Keratinocyte (primary cell): Measurements from ENCODE around the gene WFS1. TPM values are rescaled to one million over a fixed set of nuclear protein-coding genes. Genes with fewer than 3 reads are reported as not detected.

ENCODE experiments used
- DNase-seq: peaks from one replicate; pipeline ENCODE4 v3.0.0-alpha.2; 2011; ENCODE audit warnings: low read depth, missing footprints, low spot score
- FAIRE-seq: peaks from 2 replicates; lab custom pipeline; 2011; peaks lifted over from hg19 to GRCh38; lab: Jason Lieb, UNC
- H2AFZ ChIP-seq: 2 replicates; pipeline ENCODE4 v1.6.0; 2012; ENCODE audit warnings: low read length, control low read depth, inconsistent platforms; ENCODE audit not compliant: control insufficient read depth
- H3K27ac ChIP-seq: 2 replicates; pipeline ENCODE4 v1.5.1; 2011; ENCODE audit warnings: low read length; ENCODE audit not compliant: control insufficient read depth, insufficient read depth
- H3K27me3 ChIP-seq: 3 replicates; pipeline ENCODE4 v1.6.0; 2011; ENCODE audit warnings: low read length; ENCODE audit not compliant: control insufficient read depth, insufficient read depth; ENCODE audit errors: extremely low read depth
- H3K36me3 ChIP-seq, 2 experiments: 2 replicates in 1 of 2; 3 replicates in 1 of 2; pipeline ENCODE4 v1.5.1; 2011; ENCODE audit warnings: low read length in 2 of 2, mild to moderate bottlenecking in 1 of 2; ENCODE audit not compliant: control insufficient read depth in 2 of 2, insufficient read depth in 2 of 2; ENCODE audit errors: extremely low read depth in 1 of 2
- H3K4me1 ChIP-seq: 3 replicates; pipeline ENCODE4 v1.5.1; 2011; ENCODE audit warnings: low read length; ENCODE audit not compliant: control insufficient read depth, insufficient read depth; ENCODE audit errors: extremely low read depth
- H3K4me2 ChIP-seq: 3 replicates; pipeline ENCODE4 v1.6.0; 2011; ENCODE audit warnings: low read depth, low read length; ENCODE audit not compliant: control insufficient read depth, insufficient read depth; ENCODE audit errors: extremely low read depth
- H3K4me3 ChIP-seq, 3 experiments: fragments of 200-600 bp in 1 of 3; sonication (generic) in 1 of 3; 2 replicates in 2 of 3; 3 replicates in 1 of 3; pipeline ENCODE4 v1.5.1; 2011 to 2016; ENCODE audit warnings: low read length in 3 of 3, mild to moderate bottlenecking in 3 of 3, control low read depth in 2 of 3, inconsistent platforms in 1 of 3, low read depth in 1 of 3, mixed read lengths in 1 of 3, mixed run types in 1 of 3, moderate library complexity in 1 of 3; ENCODE audit not compliant: control insufficient read depth in 2 of 3, insufficient read depth in 2 of 3; ENCODE audit errors: extremely low read depth in 1 of 3
- H3K79me2 ChIP-seq: 2 replicates; pipeline ENCODE4 v1.6.0; 2012; ENCODE audit warnings: low read length; ENCODE audit not compliant: control insufficient read depth, insufficient read depth
- H3K9ac ChIP-seq: 3 replicates; pipeline ENCODE4 v1.6.0; 2011; ENCODE audit warnings: low read length; ENCODE audit not compliant: control insufficient read depth, insufficient read depth; ENCODE audit errors: extremely low read depth
- H3K9me1 ChIP-seq: 3 replicates; pipeline ENCODE4 v1.6.0; 2011; ENCODE audit warnings: low read length; ENCODE audit not compliant: control insufficient read depth, insufficient read depth; ENCODE audit errors: extremely low read depth
- H3K9me3 ChIP-seq: 2 replicates; pipeline ENCODE4 v1.5.1; 2012; ENCODE audit warnings: low read depth, low read length; ENCODE audit not compliant: control insufficient read depth
- H4K20me1 ChIP-seq: 3 replicates; pipeline ENCODE4 v1.6.0; 2011; ENCODE audit warnings: low read length; ENCODE audit not compliant: control insufficient read depth, insufficient read depth; ENCODE audit errors: extremely low read depth
- EZH2 ChIP-seq: IDR thresholded peaks from one replicate; pipeline ENCODE4 v1.6.1; 2012; ENCODE audit warnings: inconsistent platforms, mild to moderate bottlenecking, low read length, moderate library complexity
- dilution Hi-C: fragments of 300-500 bp; cut with MboI; formaldehyde crosslinking; loops from one replicate; pipeline ENCODE4 v1.7.0; 2020; ENCODE audit warnings: low sequenced_read_pairs; ENCODE audit not compliant: extremely low pct_ligation_motif_present
- polyA plus RNA-seq, 5 experiments: library from polyadenylated mRNA; depleted of rRNA in 3 of 5; stranded (reverse) in 3 of 5; stranded (forward) in 1 of 5; unstranded in 1 of 5; fragments of >200 nt; gene quantifications; 1 replicate in 1 of 5; 2 replicates in 3 of 5; 3 replicates in 1 of 5; pipeline versions ENCODE4 v1.2.1 to v1.2.3, GENCODE V29; 2011 to 2012; ENCODE audit warnings: missing spikeins in 2 of 5, low read depth in 1 of 5, low replicate concordance in 1 of 5
- TF ChIP-seq, protein P1 (sequence below), 3 experiments: IDR thresholded peaks in 1 of 3; conservative IDR thresholded peaks in 1 of 3; optimal IDR thresholded peaks in 1 of 3; 2 replicates in 2 of 3; 3 replicates in 1 of 3; pipeline versions ENCODE3 to v1.5.1; 2011; ENCODE audit warnings: low read length in 3 of 3, mild to moderate bottlenecking in 3 of 3, moderate library complexity in 2 of 3, control low read depth in 1 of 3, inconsistent platforms in 1 of 3; ENCODE audit not compliant: insufficient read depth in 2 of 3; ENCODE audit errors: extremely low read depth in 1 of 3

Gene WFS1
- polyA plus RNA-seq, 1 donor (not counting 4 experiments of a cell fraction or from before 2014, with no cell fraction given): 7.0 TPM

DNA sequence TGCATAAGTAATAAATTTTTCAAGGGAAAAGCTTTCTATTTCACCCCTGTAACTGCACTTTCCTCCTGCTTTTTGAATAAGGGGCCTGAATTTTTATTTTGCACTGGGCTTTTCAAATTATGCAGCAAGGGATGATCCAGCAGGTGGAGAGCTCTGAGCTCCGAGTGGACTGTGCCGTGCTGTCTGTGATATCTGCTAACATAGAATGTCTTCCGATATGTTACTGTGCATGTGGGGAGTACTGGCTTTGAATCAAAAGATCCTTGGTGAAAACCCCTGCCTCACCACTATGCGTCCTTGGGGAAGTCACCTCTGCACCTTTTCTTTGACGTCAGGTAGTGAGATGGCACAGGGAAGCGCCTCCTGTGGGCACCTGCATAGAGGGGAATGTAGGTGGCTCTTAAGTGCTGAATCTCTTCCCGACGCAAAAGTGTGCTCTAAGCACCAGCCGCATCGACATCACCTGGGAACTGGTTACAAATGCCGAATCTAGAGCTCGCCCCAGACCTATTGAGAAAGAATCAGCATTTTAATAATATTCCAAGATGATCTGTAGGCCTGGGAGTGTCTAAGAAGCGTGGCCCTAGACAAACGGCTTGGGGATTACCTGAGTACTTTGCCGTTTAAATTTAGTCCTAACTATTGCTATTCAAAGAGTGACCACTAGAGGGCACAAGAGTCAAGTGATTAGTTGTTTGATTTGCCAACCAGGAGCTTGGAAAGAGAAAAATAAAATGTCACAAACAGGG, 19.2 kb upstream of the WFS1 start:
- FAIRE-seq: peak; percentile 78
- H3K27me3 ChIP-seq: peaks cover 18% of the 10 kb centered on the region
- peak; percentile 23 for DNase-seq
- H3K79me2 ChIP-seq: no peaks in the 10 kb centered on the region
- no peaks in the 10 kb centered on the region for H3K9me1 ChIP-seq
- H2AFZ ChIP-seq: no peak overlapping the region
- H3K27ac ChIP-seq: no peak overlapping the region
- no peaks in the 10 kb centered on the region for H3K36me3 ChIP-seq
- no peak overlapping the region for H3K9ac ChIP-seq
- H3K9me3 ChIP-seq: peaks cover 5% of the 10 kb centered on the region
- no peak overlapping the region for H3K4me3 ChIP-seq
- dilution Hi-C loops: no loop called here
- TF ChIP-seq, protein P1, sequence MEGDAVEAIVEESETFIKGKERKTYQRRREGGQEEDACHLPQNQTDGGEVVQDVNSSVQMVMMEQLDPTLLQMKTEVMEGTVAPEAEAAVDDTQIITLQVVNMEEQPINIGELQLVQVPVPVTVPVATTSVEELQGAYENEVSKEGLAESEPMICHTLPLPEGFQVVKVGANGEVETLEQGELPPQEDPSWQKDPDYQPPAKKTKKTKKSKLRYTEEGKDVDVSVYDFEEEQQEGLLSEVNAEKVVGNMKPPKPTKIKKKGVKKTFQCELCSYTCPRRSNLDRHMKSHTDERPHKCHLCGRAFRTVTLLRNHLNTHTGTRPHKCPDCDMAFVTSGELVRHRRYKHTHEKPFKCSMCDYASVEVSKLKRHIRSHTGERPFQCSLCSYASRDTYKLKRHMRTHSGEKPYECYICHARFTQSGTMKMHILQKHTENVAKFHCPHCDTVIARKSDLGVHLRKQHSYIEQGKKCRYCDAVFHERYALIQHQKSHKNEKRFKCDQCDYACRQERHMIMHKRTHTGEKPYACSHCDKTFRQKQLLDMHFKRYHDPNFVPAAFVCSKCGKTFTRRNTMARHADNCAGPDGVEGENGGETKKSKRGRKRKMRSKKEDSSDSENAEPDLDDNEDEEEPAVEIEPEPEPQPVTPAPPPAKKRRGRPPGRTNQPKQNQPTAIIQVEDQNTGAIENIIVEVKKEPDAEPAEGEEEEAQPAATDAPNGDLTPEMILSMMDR (optimal IDR thresholded peaks at IDR 0.05 in 1 of 3, IDR thresholded peaks at IDR 0.05 in 1 of 3, conservative IDR thresholded peaks at IDR 0.05 in 1 of 3; ENCODE audit: extremely low read depth in 1 of 3, insufficient read depth in 2 of 3, low read length in 3 of 3): peak; percentile 30 to 77 (median 61)
- TF ChIP-seq EZH2: peak; percentile 39
- H3K4me2 ChIP-seq: peak overlapping the region; percentile 39
- no peaks in the 10 kb centered on the region for H3K4me1 ChIP-seq
- no peaks in the 10 kb centered on the region for H4K20me1 ChIP-seq

DNA sequence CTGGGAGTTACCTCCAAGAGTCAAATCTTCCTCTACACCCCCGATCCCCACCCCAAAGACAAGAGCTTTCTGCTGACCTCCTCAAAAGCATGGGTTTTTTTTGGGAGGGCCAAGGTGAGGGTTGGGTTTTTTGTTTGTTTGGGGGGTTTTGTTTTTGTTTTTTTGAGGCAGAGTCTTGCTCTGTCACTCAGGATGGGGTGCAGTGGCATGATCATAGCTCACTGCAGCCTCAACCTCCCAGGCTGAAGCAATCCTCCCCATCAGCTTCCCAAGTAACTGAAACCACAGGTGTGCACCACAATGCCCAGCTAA, 18.7 kb upstream of the WFS1 start:
- Histone ChIP-seq H3K9me1 (no peaks in the 10 kb centered on the region), H3K9ac (no peak overlapping the region), H2AFZ (no peak overlapping the region), H3K9me3 (peaks cover 1% of the 10 kb centered on the region), H3K4me3 (no peak overlapping the region), H3K27me3 (peaks cover 13% of the 10 kb centered on the region), H3K4me2 (no peak overlapping the region), H3K4me1 (no peaks in the 10 kb centered on the region), H3K79me2 (no peaks in the 10 kb centered on the region), H4K20me1 (no peaks in the 10 kb centered on the region), H3K36me3 (no peaks in the 10 kb centered on the region), H3K27ac (no peak overlapping the region)
- DNase-seq (no peak), FAIRE-seq (no peak)
- TF ChIP-seq, protein P1 (optimal IDR thresholded peaks at IDR 0.05 in 1 of 3, IDR thresholded peaks at IDR 0.05 in 1 of 3, conservative IDR thresholded peaks at IDR 0.05 in 1 of 3; ENCODE audit: extremely low read depth in 1 of 3, insufficient read depth in 2 of 3, low read length in 3 of 3): no peak
- no peak for TF ChIP-seq EZH2
- dilution Hi-C loops: no loop called here
